PFSK-1 (cell line): Measurements from ENCODE around the gene TRIL.

Experiments used
- POLR2AphosphoS5 ChIP-seq: IDR thresholded peaks from 2 replicates; pipeline ENCODE4 v1.6.1; 2012; ENCODE audit warnings: low read depth, mild to moderate bottlenecking, control low read depth, low read length, moderate library complexity
- SIN3A ChIP-seq: IDR thresholded peaks from 2 replicates; pipeline ENCODE4 v1.6.1; 2012; ENCODE audit warnings: mild to moderate bottlenecking, low read length, moderate library complexity, borderline replicate concordance; ENCODE audit not compliant: insufficient read depth
- TAF1 ChIP-seq: IDR thresholded peaks from 2 replicates; pipeline ENCODE4 v1.6.1; 2012; ENCODE audit warnings: low read length, control low read depth, borderline replicate concordance; ENCODE audit not compliant: insufficient read depth
- TF ChIP-seq, protein P1 (sequence below), 2 experiments: IDR thresholded peaks; 2 replicates each; pipeline versions ENCODE4 v1.6.1 to v1.8.0; 2011 to 2012; ENCODE audit warnings: low read depth in 2 of 2, low read length in 2 of 2, control low read depth in 1 of 2, inconsistent platforms in 1 of 2, mild to moderate bottlenecking in 1 of 2, moderate library complexity in 1 of 2; ENCODE audit not compliant: insufficient read depth in 1 of 2

DNA sequence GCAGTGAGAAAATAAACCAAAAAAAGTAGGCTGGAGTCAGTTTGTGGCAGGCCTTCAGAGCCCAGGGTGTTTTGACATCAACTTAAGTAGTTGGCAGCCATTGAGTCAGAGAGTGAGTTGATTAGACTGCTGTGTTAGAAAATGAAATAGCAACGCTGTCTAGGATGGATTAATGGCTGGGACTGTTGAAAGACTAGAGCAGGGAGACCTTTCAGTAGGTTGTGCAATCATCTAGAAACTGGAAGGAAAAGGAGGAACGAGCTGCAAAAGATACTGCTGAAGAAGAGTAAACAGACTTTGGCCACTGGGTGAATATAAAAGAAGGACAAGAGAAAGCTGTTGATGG is 28.6 kb upstream of the TRIL start:
- TF ChIP-seq POLR2AphosphoS5: no peak
- TF ChIP-seq TAF1: no peak
- TF ChIP-seq, protein P1, sequence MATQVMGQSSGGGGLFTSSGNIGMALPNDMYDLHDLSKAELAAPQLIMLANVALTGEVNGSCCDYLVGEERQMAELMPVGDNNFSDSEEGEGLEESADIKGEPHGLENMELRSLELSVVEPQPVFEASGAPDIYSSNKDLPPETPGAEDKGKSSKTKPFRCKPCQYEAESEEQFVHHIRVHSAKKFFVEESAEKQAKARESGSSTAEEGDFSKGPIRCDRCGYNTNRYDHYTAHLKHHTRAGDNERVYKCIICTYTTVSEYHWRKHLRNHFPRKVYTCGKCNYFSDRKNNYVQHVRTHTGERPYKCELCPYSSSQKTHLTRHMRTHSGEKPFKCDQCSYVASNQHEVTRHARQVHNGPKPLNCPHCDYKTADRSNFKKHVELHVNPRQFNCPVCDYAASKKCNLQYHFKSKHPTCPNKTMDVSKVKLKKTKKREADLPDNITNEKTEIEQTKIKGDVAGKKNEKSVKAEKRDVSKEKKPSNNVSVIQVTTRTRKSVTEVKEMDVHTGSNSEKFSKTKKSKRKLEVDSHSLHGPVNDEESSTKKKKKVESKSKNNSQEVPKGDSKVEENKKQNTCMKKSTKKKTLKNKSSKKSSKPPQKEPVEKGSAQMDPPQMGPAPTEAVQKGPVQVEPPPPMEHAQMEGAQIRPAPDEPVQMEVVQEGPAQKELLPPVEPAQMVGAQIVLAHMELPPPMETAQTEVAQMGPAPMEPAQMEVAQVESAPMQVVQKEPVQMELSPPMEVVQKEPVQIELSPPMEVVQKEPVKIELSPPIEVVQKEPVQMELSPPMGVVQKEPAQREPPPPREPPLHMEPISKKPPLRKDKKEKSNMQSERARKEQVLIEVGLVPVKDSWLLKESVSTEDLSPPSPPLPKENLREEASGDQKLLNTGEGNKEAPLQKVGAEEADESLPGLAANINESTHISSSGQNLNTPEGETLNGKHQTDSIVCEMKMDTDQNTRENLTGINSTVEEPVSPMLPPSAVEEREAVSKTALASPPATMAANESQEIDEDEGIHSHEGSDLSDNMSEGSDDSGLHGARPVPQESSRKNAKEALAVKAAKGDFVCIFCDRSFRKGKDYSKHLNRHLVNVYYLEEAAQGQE (IDR thresholded peaks at IDR 0.05; ENCODE audit: insufficient read depth in 1 of 2, low read depth in 2 of 2, low read length in 2 of 2): no peak
- no peak for TF ChIP-seq SIN3A
